IMR-90 (cell line): ENCODE results near the gene PVALEF. TPM values are rescaled to one million over a fixed set of nuclear protein-coding genes. Genes with fewer than 3 reads are reported as not detected.

ENCODE experiments used
- ATAC-seq: fragments of 200-7000 bp; cut with Tn5 transposase; 2 replicates; pipeline ENCODE4 v1.9.1; 2020; ENCODE audit warnings: low read depth, mild to moderate bottlenecking, moderate library complexity
- BruUV-seq: library from RNA; stranded (reverse); fragments of 400-500 nt; replicated peaks from 2 replicates; lab custom pipeline; 2021; lab: Mats Ljungman, UMichigan
- CTCF ChIA-PET: fragments of 300-600 bp; formaldehyde crosslinking; extraction: SDS; loops from one replicate; lab custom pipeline; 2021; ENCODE audit warnings: antibody characterized with exemption; lab: Yijun Ruan, JAX
- POLR2A ChIA-PET: fragments of 300-600 bp; sonication (Branson Sonifier 250); formaldehyde crosslinking; loops from one replicate; lab custom pipeline; 2022; ENCODE audit warnings: antibody characterized with exemption; ENCODE audit not compliant: unreplicated experiment; lab: Charles Lee
- DNase-seq: peaks from one replicate; pipeline ENCODE4 v3.0.0; 2013
- H2AFZ ChIP-seq: replicated peaks from 2 replicates; pipeline ENCODE3; 2013; ENCODE audit warnings: low read length, mild to moderate bottlenecking; ENCODE audit not compliant: poor library complexity
- H2AK5ac ChIP-seq: 2 replicates; pipeline ENCODE4 v1.6.1; 2013; ENCODE audit warnings: low read depth, low read length, inconsistent platforms
- H2AK9ac ChIP-seq: replicated peaks from 2 replicates; pipeline ENCODE3; 2013; ENCODE audit warnings: mild to moderate bottlenecking, low read depth, low read length, moderate library complexity; ENCODE audit not compliant: poor library complexity
- H2BK120ac ChIP-seq: 2 replicates; pipeline ENCODE4 v1.6.1; 2013; ENCODE audit warnings: low read depth, low read length, inconsistent platforms
- H2BK15ac ChIP-seq: 3 replicates; pipeline ENCODE4 v1.6.1; 2013; ENCODE audit warnings: low read depth, low read length, inconsistent platforms
- H2BK20ac ChIP-seq: 2 replicates; pipeline ENCODE4 v1.6.1; 2013; ENCODE audit warnings: low read depth, mild to moderate bottlenecking, inconsistent platforms, low read length, moderate library complexity
- H2BK5ac ChIP-seq: 2 replicates; pipeline ENCODE4 v1.6.1; 2013; ENCODE audit warnings: mild to moderate bottlenecking, low read depth, low read length, inconsistent platforms; ENCODE audit not compliant: poor library complexity, severe bottlenecking
- H3K14ac ChIP-seq: replicated peaks from 2 replicates; pipeline ENCODE4 v1.6.1; 2013; ENCODE audit warnings: low read depth, low read length, inconsistent platforms
- H3K18ac ChIP-seq: 2 replicates; pipeline ENCODE4 v1.6.1; 2013; ENCODE audit warnings: low read depth, low read length, control low read depth
- H3K23ac ChIP-seq: 2 replicates; pipeline ENCODE4 v1.6.1; 2013; ENCODE audit warnings: low read depth, low read length, inconsistent platforms
- H3K27ac ChIP-seq: 2 replicates; pipeline ENCODE4 v1.5.1; 2013; ENCODE audit warnings: mild to moderate bottlenecking, control low read depth, low read length; ENCODE audit not compliant: insufficient read depth
- H3K27me3 ChIP-seq: 2 replicates; pipeline ENCODE4 v1.6.1; 2013; ENCODE audit warnings: low read length; ENCODE audit not compliant: control insufficient read depth, insufficient read depth
- H3K36me3 ChIP-seq: 2 replicates; pipeline ENCODE4 v1.6.1; 2013; ENCODE audit warnings: low read length, mixed read lengths; ENCODE audit not compliant: control insufficient read depth, insufficient read depth
- H3K4ac ChIP-seq: 2 replicates; pipeline ENCODE4 v1.6.1; 2013; ENCODE audit warnings: low read depth, low read length, inconsistent platforms
- H3K4me1 ChIP-seq: 2 replicates; pipeline ENCODE4 v1.6.1; 2013; ENCODE audit warnings: low read length, mixed read lengths; ENCODE audit not compliant: control insufficient read depth, insufficient read depth
- H3K4me2 ChIP-seq: 2 replicates; pipeline ENCODE4 v1.6.1; 2013; ENCODE audit warnings: low read depth, mild to moderate bottlenecking, control low read depth, low read length, moderate library complexity
- H3K4me3 ChIP-seq: 2 replicates; pipeline ENCODE4 v1.5.1; 2013; ENCODE audit warnings: low read depth, mild to moderate bottlenecking, control low read depth, low read length, moderate library complexity; ENCODE audit not compliant: insufficient read depth
- H3K56ac ChIP-seq: 2 replicates; pipeline ENCODE4 v1.6.1; 2013; ENCODE audit warnings: low read length, inconsistent platforms; ENCODE audit not compliant: insufficient read depth; ENCODE audit errors: extremely low read depth
- H3K79me1 ChIP-seq, 2 experiments: 2 replicates each; pipeline ENCODE4 v1.6.1; 2013; ENCODE audit warnings: low read length in 2 of 2, inconsistent platforms in 1 of 2, low read depth in 1 of 2
- H3K9ac ChIP-seq: 2 replicates; pipeline ENCODE4 v1.6.1; 2013; ENCODE audit warnings: low read depth, low read length, control low read depth
- H3K9me1 ChIP-seq: 2 replicates; pipeline ENCODE4 v1.6.1; 2013; ENCODE audit warnings: low read length, inconsistent platforms; ENCODE audit not compliant: insufficient read depth
- H3K9me3 ChIP-seq: 2 replicates; pipeline ENCODE4 v1.6.1; 2013; ENCODE audit warnings: low read length; ENCODE audit not compliant: control insufficient read depth, insufficient read depth
- H4K20me1 ChIP-seq: 2 replicates; pipeline ENCODE4 v1.6.1; 2013; ENCODE audit warnings: low read length, inconsistent platforms; ENCODE audit not compliant: insufficient read depth
- H4K5ac ChIP-seq: 2 replicates; pipeline ENCODE4 v1.6.1; 2013; ENCODE audit warnings: mild to moderate bottlenecking, low read depth, low read length, control low read depth
- H4K8ac ChIP-seq, 2 experiments: 2 replicates each; pipeline ENCODE4 v1.6.1; 2013; ENCODE audit warnings: low read depth in 2 of 2, low read length in 2 of 2, control low read depth in 1 of 2, inconsistent platforms in 1 of 2
- H4K91ac ChIP-seq: 2 replicates; pipeline ENCODE4 v1.6.1; 2013; ENCODE audit warnings: low read depth, low read length, inconsistent platforms; ENCODE audit not compliant: insufficient read depth
- MAZ ChIP-seq: IDR thresholded peaks from 2 replicates; pipeline ENCODE4 v1.6.1; 2012; ENCODE audit warnings: low read depth, mild to moderate bottlenecking, low read length, improper control_type of control experiment, moderate library complexity, borderline replicate concordance
- NFE2L2 ChIP-seq: fragments of 150-350 bp; IDR thresholded peaks from 2 replicates; pipeline ENCODE4 v1.6.1; 2016; ENCODE audit warnings: low read depth, mild to moderate bottlenecking, low read length
- SMC3 ChIP-seq: fragments of 150-350 bp; IDR thresholded peaks from 2 replicates; pipeline ENCODE4 v1.6.1; 2016; ENCODE audit warnings: low read depth, mild to moderate bottlenecking, antibody characterized with exemption, low read length, moderate library complexity
- USF2 ChIP-seq: fragments of 150-350 bp; IDR thresholded peaks from 2 replicates; pipeline ENCODE4 v1.6.1; 2017; ENCODE audit warnings: mild to moderate bottlenecking, antibody characterized with exemption, low read length, low read depth
- WGBS, 2 experiments: methylation state at CpG; one replicate each; pipeline versions ENCODE4 v1.1.5 to v1.1.7; 2013; ENCODE audit warnings: missing lambda C conversion rate in 2 of 2; ENCODE audit not compliant: insufficient read length in 1 of 2; ENCODE audit errors: extremely low coverage in 2 of 2; 5-methylcytosine and 5-hydroxymethylcytosine counted together
- dilution Hi-C: fragments of 300-500 bp; cut with HindIII; formaldehyde crosslinking; loops from one replicate; pipeline ENCODE4 v1.14.3; 2018; ENCODE audit warnings: low sequenced_read_pairs; ENCODE audit not compliant: unreplicated experiment
- in situ Hi-C: fragments of 300-500 bp; cut with MboI; formaldehyde crosslinking; loops from 3 replicates; pipeline ENCODE4 v1.14.3; 2019; ENCODE audit warnings: low sequenced_read_pairs, inconsistent platforms, mixed read lengths
- intact Hi-C: fragments of 100-400 bp; cut with micrococcal nuclease; formaldehyde crosslinking; loops from 2 replicates; pipeline ENCODE4 v1.10.0; 2022
- polyA plus RNA-seq, 3 experiments: library from polyadenylated mRNA; depleted of rRNA; stranded (reverse); fragments of >200 nt; gene quantifications; 2 replicates each; pipeline ENCODE4 v1.2.3, GENCODE V29; 2012; ENCODE audit warnings: low replicate concordance in 1 of 3
- total RNA-seq: library from RNA; depleted of rRNA; stranded (reverse); fragments of >200 nt; gene quantifications from 2 replicates; pipeline ENCODE4 v1.2.3, GENCODE V29; 2012
- TF ChIP-seq, protein P1 (sequence below): conservative IDR thresholded peaks from 2 replicates; pipeline ENCODE4 v1.5.1; 2012; ENCODE audit warnings: mild to moderate bottlenecking, low read depth, low read length, improper control_type of control experiment

Gene PVALEF
- total and polyA plus RNA-seq, 2 of the 4 experiments (the other 2 are of a cell fraction), result not detected

GRCh38 chr17:81169870-81170309 lies 4.6 kb downstream of the PVALEF start:
- Histone ChIP-seq H3K18ac (no peak overlapping the region), H3K9ac (no peak overlapping the region), H3K36me3 (no peaks in the 10 kb centered on the region), H3K9me3 (no peaks in the 10 kb centered on the region), H3K56ac (no peak overlapping the region), H3K27ac (no peak overlapping the region), H2BK5ac (no peak overlapping the region), H3K23ac (no peak overlapping the region), H3K14ac (no peak overlapping the region), H3K27me3 (peaks cover 29% of the 10 kb centered on the region), H2AFZ (peak overlapping the region; percentile 37), H2BK120ac (no peak overlapping the region), H4K20me1 (0 out of 2 replicates have a peak, but pooled peaks cover 3% of the 10 kb centered on the region), H3K4me1 (0 out of 2 replicates have a peak, but pooled peaks cover 2% of the 10 kb centered on the region), H3K4me2 (no peak overlapping the region), H4K91ac (no peak overlapping the region), H3K9me1 (no peaks in the 10 kb centered on the region), H3K79me1 (no peaks in the 10 kb centered on the region), H3K4me3 (no peak overlapping the region), H2AK9ac (no peak overlapping the region), H2AK5ac (no peak overlapping the region), H4K8ac (no peak overlapping the region), H2BK20ac (no peak overlapping the region), H4K5ac (no peak overlapping the region), H3K4ac (no peak overlapping the region), H2BK15ac (no peak overlapping the region)
- intact Hi-C loops (no loop called here), in situ Hi-C loops (no loop called here), dilution Hi-C loops (no loop called here)
- ATAC-seq (no peak), DNase-seq (no peak)
- ChIA-PET POLR2A (no interaction called here), CTCF (no interaction called here)
- 86% methylated on average over 3 of the region's 3 CpGs; no CpG with 5 or more reads in 1 of the 2 experiments for WGBS, 2 experiments
- BruUV-seq, result no TSS peak
- no peak for TF ChIP-seq USF2
- TF ChIP-seq SMC3, result no peak
- TF ChIP-seq, protein P1, sequence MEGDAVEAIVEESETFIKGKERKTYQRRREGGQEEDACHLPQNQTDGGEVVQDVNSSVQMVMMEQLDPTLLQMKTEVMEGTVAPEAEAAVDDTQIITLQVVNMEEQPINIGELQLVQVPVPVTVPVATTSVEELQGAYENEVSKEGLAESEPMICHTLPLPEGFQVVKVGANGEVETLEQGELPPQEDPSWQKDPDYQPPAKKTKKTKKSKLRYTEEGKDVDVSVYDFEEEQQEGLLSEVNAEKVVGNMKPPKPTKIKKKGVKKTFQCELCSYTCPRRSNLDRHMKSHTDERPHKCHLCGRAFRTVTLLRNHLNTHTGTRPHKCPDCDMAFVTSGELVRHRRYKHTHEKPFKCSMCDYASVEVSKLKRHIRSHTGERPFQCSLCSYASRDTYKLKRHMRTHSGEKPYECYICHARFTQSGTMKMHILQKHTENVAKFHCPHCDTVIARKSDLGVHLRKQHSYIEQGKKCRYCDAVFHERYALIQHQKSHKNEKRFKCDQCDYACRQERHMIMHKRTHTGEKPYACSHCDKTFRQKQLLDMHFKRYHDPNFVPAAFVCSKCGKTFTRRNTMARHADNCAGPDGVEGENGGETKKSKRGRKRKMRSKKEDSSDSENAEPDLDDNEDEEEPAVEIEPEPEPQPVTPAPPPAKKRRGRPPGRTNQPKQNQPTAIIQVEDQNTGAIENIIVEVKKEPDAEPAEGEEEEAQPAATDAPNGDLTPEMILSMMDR, result no peak
- no peak for TF ChIP-seq NFE2L2
- no peak for TF ChIP-seq MAZ
